ENCODE measurements around the gene LAP3.

GRCh38 chr4:17650406-17650805 is 73.4 kb downstream of the LAP3 start:
- TF ChIP-seq CTCF (IDR thresholded peaks at IDR 0.05) (no peak), POLR2A (IDR thresholded peaks at IDR 0.05) (no peak)

All from heart left ventricle (tissue), 13 donors.